ENCODE measurements around the gene ANGPTL2. TPM values are rescaled to one million over a fixed set of nuclear protein-coding genes. Genes with fewer than 3 reads are reported as not detected.
A peak's percentile ranks its signal among the peaks of the same experiment; 100 is the strongest.

ANGPTL2 gene
- total and polyA plus RNA-seq, 2 of the 4 experiments (the other 2 are of a cell fraction): 9.5 to 25.1 TPM

DNA sequence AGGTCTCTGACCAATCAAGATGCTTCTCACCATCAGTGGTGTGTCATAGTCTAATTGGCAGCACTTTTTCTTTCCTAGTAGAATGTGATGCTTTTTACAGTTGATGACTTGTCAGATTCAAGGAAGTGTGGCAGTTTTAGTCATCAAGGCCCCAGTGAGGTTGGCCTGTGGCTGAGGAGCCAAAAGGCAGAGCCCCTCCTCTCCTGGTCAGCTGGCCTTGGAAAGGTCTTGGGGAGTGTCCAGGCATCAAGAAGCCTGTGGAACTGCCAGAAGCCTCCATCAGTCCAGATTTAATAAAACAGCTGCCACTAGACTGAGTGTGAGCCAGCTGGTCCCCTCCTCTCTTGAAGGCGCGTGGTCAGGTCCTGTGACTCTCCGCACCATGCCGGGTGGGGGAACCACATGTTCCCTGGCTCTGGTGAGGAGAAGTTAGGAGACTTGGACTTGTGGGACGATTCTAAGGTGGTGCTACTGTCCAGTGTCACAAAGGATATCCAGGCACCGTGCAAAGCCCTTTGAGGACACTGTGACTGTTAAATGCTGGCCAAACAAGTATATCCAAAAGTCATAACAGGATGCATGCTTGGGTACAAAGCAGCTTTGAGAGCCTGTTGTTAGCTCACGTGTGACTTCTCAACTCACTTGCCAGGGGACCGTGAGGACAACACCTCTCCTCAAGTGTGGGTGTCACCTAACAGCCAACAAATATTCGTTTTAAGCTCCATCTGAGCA, 6.1 kb upstream of the ANGPTL2 start:
- Histone ChIP-seq H3K56ac (ENCODE audit: extremely low read depth, insufficient read depth, low read length) (no peak overlapping the region), H3K9me1 (ENCODE audit: insufficient read depth, low read length) (peaks cover 30% of the 10 kb centered on the region), H2BK15ac (ENCODE audit: low read depth, low read length) (peak overlapping the region; percentile 77; the same call in 2 of the 3 replicates), H3K27me3 (ENCODE audit: control insufficient read depth, insufficient read depth, low read length) (no peaks in the 10 kb centered on the region), H3K27ac (ENCODE audit: insufficient read depth, low read length) (no peak overlapping the region), H4K8ac (ENCODE audit: low read depth in 2 of 2, low read length in 2 of 2) (peak overlapping the region in 1 of 2 experiments; percentile 33; a peak in 1 of 4 replicates), H3K23ac (ENCODE audit: low read depth, low read length) (no peak overlapping the region), H4K20me1 (ENCODE audit: insufficient read depth, low read length) (peaks cover 3% of the 10 kb centered on the region; the same call in 1 of the 2 replicates), H3K4ac (ENCODE audit: low read depth, low read length) (peak overlapping the region; percentile 29), H2BK20ac (ENCODE audit: low read depth, low read length) (peak overlapping the region; percentile 72; the same call in 1 of the 2 replicates), H3K9me3 (ENCODE audit: control insufficient read depth, insufficient read depth, low read length) (no peaks in the 10 kb centered on the region), H2AK5ac (ENCODE audit: low read depth, low read length) (peak overlapping the region; percentile 74), H2AK9ac (replicated peaks; ENCODE audit: low read depth, low read length, poor library complexity) (no peak overlapping the region), H3K14ac (replicated peaks; ENCODE audit: low read depth, low read length) (peak overlapping the region; percentile 15), H3K18ac (ENCODE audit: low read depth, low read length) (peak overlapping the region; percentile 21), H4K5ac (ENCODE audit: low read depth, low read length) (peak overlapping the region; percentile 16; the same call in 1 of the 2 replicates), H3K9ac (ENCODE audit: low read depth, low read length) (no peak overlapping the region), H3K4me3 (ENCODE audit: insufficient read depth, low read depth, low read length) (no peak overlapping the region), H3K79me1 (ENCODE audit: low read depth in 1 of 2, low read length in 2 of 2) (peaks cover 0 to 7% of the 10 kb centered on the region in 2 experiments; a peak in 2 of 4 replicates), H4K91ac (ENCODE audit: insufficient read depth, low read depth, low read length) (peak overlapping the region; percentile 38), H3K36me3 (ENCODE audit: control insufficient read depth, insufficient read depth, low read length) (no peaks in the 10 kb centered on the region), H3K4me1 (ENCODE audit: control insufficient read depth, insufficient read depth, low read length) (peaks cover 44% of the 10 kb centered on the region), H2AFZ (replicated peaks; ENCODE audit: low read length, poor library complexity) (peak overlapping the region; percentile 24), H2BK120ac (ENCODE audit: low read depth, low read length) (peak overlapping the region; percentile 67), H3K4me2 (ENCODE audit: low read depth, low read length) (no peak overlapping the region), H2BK5ac (ENCODE audit: low read depth, low read length, poor library complexity, severe bottlenecking) (no peak overlapping the region)
- no TSS peak for BruUV-seq (replicated peaks)
- peak; percentile 39 for DNase-seq
- intact Hi-C loops (cut with micrococcal nuclease): no loop called here
- dilution Hi-C loops (cut with HindIII; ENCODE audit: low sequenced_read_pairs, unreplicated experiment): no loop called here
- ChIA-PET CTCF (interaction anchor here (1.0 to 1.3 kb wide), 2 partner anchors 163 to 188 kb away, joined by 3 to 4 read pairs; no protein-coding TSS in a partner anchor), POLR2A (ENCODE audit: unreplicated experiment) (no interaction called here)
- ATAC-seq (ENCODE audit: low read depth): no peak
- 72% methylated on average over 4 of the region's 9 CpGs; no CpG with 5 or more reads in 1 of the 2 experiments for WGBS, 2 experiments (ENCODE audit: extremely low coverage in 2 of 2, insufficient read length in 1 of 2)
- in situ Hi-C loops (cut with MboI; ENCODE audit: low sequenced_read_pairs): no loop called here
- TF ChIP-seq, protein P1, sequence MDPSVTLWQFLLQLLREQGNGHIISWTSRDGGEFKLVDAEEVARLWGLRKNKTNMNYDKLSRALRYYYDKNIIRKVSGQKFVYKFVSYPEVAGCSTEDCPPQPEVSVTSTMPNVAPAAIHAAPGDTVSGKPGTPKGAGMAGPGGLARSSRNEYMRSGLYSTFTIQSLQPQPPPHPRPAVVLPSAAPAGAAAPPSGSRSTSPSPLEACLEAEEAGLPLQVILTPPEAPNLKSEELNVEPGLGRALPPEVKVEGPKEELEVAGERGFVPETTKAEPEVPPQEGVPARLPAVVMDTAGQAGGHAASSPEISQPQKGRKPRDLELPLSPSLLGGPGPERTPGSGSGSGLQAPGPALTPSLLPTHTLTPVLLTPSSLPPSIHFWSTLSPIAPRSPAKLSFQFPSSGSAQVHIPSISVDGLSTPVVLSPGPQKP (IDR thresholded peaks at IDR 0.05; ENCODE audit: borderline replicate concordance, low read depth, low read length): no peak
- TF ChIP-seq, protein P2, sequence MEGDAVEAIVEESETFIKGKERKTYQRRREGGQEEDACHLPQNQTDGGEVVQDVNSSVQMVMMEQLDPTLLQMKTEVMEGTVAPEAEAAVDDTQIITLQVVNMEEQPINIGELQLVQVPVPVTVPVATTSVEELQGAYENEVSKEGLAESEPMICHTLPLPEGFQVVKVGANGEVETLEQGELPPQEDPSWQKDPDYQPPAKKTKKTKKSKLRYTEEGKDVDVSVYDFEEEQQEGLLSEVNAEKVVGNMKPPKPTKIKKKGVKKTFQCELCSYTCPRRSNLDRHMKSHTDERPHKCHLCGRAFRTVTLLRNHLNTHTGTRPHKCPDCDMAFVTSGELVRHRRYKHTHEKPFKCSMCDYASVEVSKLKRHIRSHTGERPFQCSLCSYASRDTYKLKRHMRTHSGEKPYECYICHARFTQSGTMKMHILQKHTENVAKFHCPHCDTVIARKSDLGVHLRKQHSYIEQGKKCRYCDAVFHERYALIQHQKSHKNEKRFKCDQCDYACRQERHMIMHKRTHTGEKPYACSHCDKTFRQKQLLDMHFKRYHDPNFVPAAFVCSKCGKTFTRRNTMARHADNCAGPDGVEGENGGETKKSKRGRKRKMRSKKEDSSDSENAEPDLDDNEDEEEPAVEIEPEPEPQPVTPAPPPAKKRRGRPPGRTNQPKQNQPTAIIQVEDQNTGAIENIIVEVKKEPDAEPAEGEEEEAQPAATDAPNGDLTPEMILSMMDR (conservative IDR thresholded peaks at IDR 0.05; ENCODE audit: low read depth, low read length): no peak
- no peak for TF ChIP-seq BHLHE40 (IDR thresholded peaks at IDR 0.05; ENCODE audit: low read depth, low read length)
- no peak for TF ChIP-seq MAZ (IDR thresholded peaks at IDR 0.05; ENCODE audit: borderline replicate concordance, low read depth, low read length)
- TF ChIP-seq, protein P3, sequence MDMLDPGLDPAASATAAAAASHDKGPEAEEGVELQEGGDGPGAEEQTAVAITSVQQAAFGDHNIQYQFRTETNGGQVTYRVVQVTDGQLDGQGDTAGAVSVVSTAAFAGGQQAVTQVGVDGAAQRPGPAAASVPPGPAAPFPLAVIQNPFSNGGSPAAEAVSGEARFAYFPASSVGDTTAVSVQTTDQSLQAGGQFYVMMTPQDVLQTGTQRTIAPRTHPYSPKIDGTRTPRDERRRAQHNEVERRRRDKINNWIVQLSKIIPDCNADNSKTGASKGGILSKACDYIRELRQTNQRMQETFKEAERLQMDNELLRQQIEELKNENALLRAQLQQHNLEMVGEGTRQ (IDR thresholded peaks at IDR 0.05; ENCODE audit: low read depth, low read length): no peak
- no peak for TF ChIP-seq MXI1 (IDR thresholded peaks at IDR 0.05; ENCODE audit: borderline replicate concordance, low read depth, low read length)
- TF ChIP-seq CHD1 (IDR thresholded peaks at IDR 0.05; ENCODE audit: low read depth, low read length): no peak
- no peak for TF ChIP-seq CEBPB (IDR thresholded peaks at IDR 0.05; ENCODE audit: low read depth, low read length)
- TF ChIP-seq NFE2L2 (IDR thresholded peaks at IDR 0.05; ENCODE audit: low read depth, low read length): no peak
- no peak for TF ChIP-seq MAFK (IDR thresholded peaks at IDR 0.05; ENCODE audit: low read depth, low read length)
- TF ChIP-seq FOS (IDR thresholded peaks at IDR 0.05; ENCODE audit: low read depth, low read length): no peak
- TF ChIP-seq POLR2A (IDR thresholded peaks at IDR 0.05; ENCODE audit: low read depth, low read length): no peak
- TF ChIP-seq RFX5 (IDR thresholded peaks at IDR 0.05; ENCODE audit: low read depth, low read length): no peak
- no peak for TF ChIP-seq SMC3 (IDR thresholded peaks at IDR 0.05; ENCODE audit: low read depth, low read length)
- TF ChIP-seq RAD21 (IDR thresholded peaks at IDR 0.05; ENCODE audit: low read length): no peak
